ENCODE data around the gene MGLL. TPM values are rescaled to one million over a fixed set of nuclear protein-coding genes. Genes with fewer than 3 reads are reported as not detected.

The MGLL gene
- total and polyA plus RNA-seq, 12 donors, result 1.9 to 48.1 (median 33.3) TPM

- TF ChIP-seq CTCF (IDR thresholded peaks at IDR 0.05), result no peak
- no peak for TF ChIP-seq POLR2A (IDR thresholded peaks at IDR 0.05)
- no peaks in the 10 kb centered on the region for H3K9me3 ChIP-seq (replicated peaks in 1 of 3)
- intact Hi-C loops (cut with DNase I), result no loop called here
- peak overlapping the region in 2 of 5 donors; percentile 29 to 49 for H3K27ac ChIP-seq
- WGBS, 4 donors, result 68 to 77% (median 73%) methylated on average over 10 of the region's 10 CpGs
- H3K4me1 ChIP-seq (replicated peaks in 1 of 2), result peaks cover 12 to 18% of the 10 kb centered on the region in 2 donors
- H3K36me3 ChIP-seq (replicated peaks in 1 of 2), result no peaks in the 10 kb centered on the region
- peak in 1 of 7 donors; percentile 23 for DNase-seq
- H3K4me3 ChIP-seq, result no peak overlapping the region
- H3K27me3 ChIP-seq, result no peaks in the 10 kb centered on the region
Measured at GRCh38 chr3:127714125-127714571, 108.2 kb downstream of the MGLL start.

- no peaks in the 10 kb centered on the region for H3K27me3 ChIP-seq
- peak in 1 of 7 donors; percentile 19 for DNase-seq
- H3K4me1 ChIP-seq (replicated peaks in 1 of 2), result peaks cover 12 to 26% of the 10 kb centered on the region in 2 donors
- no peaks in the 10 kb centered on the region for H3K9me3 ChIP-seq (replicated peaks in 1 of 3)
- H3K4me3 ChIP-seq, result no peak overlapping the region
- TF ChIP-seq CTCF (IDR thresholded peaks at IDR 0.05), result no peak
- TF ChIP-seq POLR2A (IDR thresholded peaks at IDR 0.05), result no peak
- 73 to 83% (median 77%) methylated on average over 4 to 9 of the region's 9 CpGs for WGBS, 4 donors
- peak overlapping the region in 2 of 5 donors; percentile 27 to 49 for H3K27ac ChIP-seq
- intact Hi-C loops (cut with DNase I), result no loop called here
- H3K36me3 ChIP-seq (replicated peaks in 1 of 2), result no peaks in the 10 kb centered on the region
Measured at GRCh38 chr3:127712881-127713771, 109.2 kb downstream of the MGLL start.

- H3K27ac ChIP-seq, result no peak overlapping the region
- H3K4me1 ChIP-seq (replicated peaks in 1 of 2), result peaks cover 12 to 33% of the 10 kb centered on the region in 2 donors
Measured at GRCh38 chr3:127712461-127712860, 109.9 kb downstream of the MGLL start.

More at GRCh38 chr3:127712461-127712860, 109.9 kb downstream of the MGLL start:
- intact Hi-C loops (cut with DNase I), result no loop called here
- no peak for TF ChIP-seq CTCF (IDR thresholded peaks at IDR 0.05)
- no peak for TF ChIP-seq POLR2A (IDR thresholded peaks at IDR 0.05)
- no peaks in the 10 kb centered on the region for H3K36me3 ChIP-seq (replicated peaks in 1 of 2)
- no peak overlapping the region for H3K4me3 ChIP-seq
- DNase-seq, result peak in 1 of 7 donors; percentile 11
- H3K27me3 ChIP-seq, result no peaks in the 10 kb centered on the region
- H3K9me3 ChIP-seq (replicated peaks in 1 of 3), result no peaks in the 10 kb centered on the region
- 77 to 85% (median 81%) methylated on average over 9 of the region's 9 CpGs for WGBS, 4 donors
